ENCODE measurements around the gene C1orf141.

C1orf141 gene

DNA sequence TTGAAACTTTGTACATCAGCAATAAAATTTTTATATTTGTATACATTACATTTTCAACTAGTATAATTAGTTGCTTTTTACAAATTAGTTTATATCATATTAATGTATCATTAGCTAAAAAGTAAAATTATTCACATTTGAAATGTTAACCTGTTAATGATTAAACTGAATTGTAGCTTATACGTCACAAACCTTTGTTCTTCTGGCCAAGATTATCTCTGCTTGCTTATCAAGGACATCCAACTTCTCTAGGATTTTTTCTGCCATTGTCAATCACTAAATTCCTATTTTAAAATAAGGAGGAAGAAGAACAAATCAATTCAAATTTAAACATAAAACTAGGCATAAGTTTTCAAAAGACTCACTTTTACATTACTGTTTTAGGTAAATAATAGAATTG is 7.8 kb downstream of the C1orf141 start:
- Mint-ChIP-seq H3K4me1 (no peaks in the 10 kb centered on the region), H3K9me3 (no peaks in the 10 kb centered on the region), H3K4me3 (no peak overlapping the region), H3K27me3 (ENCODE audit: low read depth, poor library complexity) (peaks cover 7% of the 10 kb centered on the region), H3K27ac (no peak overlapping the region), H3K36me3 (ENCODE audit: low read depth) (no peaks in the 10 kb centered on the region)
- TF ChIP-seq, protein P1, sequence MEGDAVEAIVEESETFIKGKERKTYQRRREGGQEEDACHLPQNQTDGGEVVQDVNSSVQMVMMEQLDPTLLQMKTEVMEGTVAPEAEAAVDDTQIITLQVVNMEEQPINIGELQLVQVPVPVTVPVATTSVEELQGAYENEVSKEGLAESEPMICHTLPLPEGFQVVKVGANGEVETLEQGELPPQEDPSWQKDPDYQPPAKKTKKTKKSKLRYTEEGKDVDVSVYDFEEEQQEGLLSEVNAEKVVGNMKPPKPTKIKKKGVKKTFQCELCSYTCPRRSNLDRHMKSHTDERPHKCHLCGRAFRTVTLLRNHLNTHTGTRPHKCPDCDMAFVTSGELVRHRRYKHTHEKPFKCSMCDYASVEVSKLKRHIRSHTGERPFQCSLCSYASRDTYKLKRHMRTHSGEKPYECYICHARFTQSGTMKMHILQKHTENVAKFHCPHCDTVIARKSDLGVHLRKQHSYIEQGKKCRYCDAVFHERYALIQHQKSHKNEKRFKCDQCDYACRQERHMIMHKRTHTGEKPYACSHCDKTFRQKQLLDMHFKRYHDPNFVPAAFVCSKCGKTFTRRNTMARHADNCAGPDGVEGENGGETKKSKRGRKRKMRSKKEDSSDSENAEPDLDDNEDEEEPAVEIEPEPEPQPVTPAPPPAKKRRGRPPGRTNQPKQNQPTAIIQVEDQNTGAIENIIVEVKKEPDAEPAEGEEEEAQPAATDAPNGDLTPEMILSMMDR (IDR thresholded peaks at IDR 0.05), result no peak
- DNase-seq, result no peak

DNA sequence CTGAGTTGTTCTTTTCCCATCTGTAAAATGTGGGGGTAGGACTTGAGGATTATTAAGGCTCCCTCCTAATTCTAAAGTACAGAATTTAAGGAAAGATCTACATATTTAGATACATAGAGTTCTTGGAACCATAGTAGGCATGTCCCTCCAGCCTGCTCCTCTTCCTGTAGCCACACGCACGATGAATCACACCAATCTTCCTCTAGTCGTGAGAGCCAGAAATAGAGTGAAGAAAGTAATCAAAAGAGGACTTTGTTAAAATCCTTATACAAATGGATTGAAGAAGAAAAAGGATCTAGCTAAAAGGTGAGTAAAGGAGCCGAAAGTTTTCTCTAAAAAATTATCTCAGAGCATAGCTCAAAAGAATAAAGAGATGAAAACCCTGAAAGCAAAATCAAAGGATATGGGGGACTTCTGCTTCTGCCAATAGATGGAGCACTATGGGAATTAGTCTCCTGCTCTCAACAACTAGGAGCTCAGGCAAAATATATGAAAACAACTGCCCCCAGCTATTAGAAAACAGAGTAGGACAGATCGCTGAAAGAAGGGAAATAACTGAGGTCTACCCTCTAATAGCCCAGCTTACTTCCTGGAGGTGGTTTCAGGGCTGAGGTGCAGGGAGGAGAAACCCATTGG is 8.5 kb downstream of the C1orf141 start:
- DNase-seq, result no peak
- Mint-ChIP-seq H3K36me3 (ENCODE audit: low read depth) (no peaks in the 10 kb centered on the region), H3K27me3 (ENCODE audit: low read depth, poor library complexity) (peaks cover 3% of the 10 kb centered on the region), H3K4me1 (no peaks in the 10 kb centered on the region), H3K27ac (no peak overlapping the region), H3K4me3 (no peak overlapping the region), H3K9me3 (peaks cover 1% of the 10 kb centered on the region)
- TF ChIP-seq, protein P1 (IDR thresholded peaks at IDR 0.05), result no peak

DNA sequence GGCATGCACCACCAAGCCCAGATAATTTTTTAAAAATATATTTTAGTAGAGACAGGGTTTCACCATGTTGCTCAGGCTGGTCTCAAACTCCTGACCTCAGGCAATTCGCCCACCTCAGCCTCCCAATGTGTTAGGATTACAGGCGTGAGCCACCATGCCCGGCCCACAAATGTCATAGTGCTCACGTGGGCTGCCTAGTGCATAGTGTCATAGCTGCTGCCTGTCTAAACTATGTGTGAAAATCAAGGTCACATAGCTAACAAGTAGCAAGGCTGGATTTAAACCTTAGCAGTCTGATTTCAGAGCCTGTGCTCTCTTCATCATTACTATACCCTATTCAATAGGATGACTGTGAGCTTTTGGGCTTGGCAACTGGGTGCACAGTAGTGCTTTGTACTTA is 10.3 kb downstream of the C1orf141 start:
- no peaks in the 10 kb centered on the region for H3K36me3 Mint-ChIP-seq (ENCODE audit: low read depth)
- no peak for DNase-seq
- TF ChIP-seq, protein P1 (IDR thresholded peaks at IDR 0.05), result no peak
- no peak overlapping the region for H3K27ac Mint-ChIP-seq
- H3K27me3 Mint-ChIP-seq (ENCODE audit: low read depth, poor library complexity), result peaks cover 3% of the 10 kb centered on the region
- H3K4me1 Mint-ChIP-seq, result no peaks in the 10 kb centered on the region
- H3K9me3 Mint-ChIP-seq, result peaks cover 13% of the 10 kb centered on the region
- H3K4me3 Mint-ChIP-seq, result no peak overlapping the region

DNA sequence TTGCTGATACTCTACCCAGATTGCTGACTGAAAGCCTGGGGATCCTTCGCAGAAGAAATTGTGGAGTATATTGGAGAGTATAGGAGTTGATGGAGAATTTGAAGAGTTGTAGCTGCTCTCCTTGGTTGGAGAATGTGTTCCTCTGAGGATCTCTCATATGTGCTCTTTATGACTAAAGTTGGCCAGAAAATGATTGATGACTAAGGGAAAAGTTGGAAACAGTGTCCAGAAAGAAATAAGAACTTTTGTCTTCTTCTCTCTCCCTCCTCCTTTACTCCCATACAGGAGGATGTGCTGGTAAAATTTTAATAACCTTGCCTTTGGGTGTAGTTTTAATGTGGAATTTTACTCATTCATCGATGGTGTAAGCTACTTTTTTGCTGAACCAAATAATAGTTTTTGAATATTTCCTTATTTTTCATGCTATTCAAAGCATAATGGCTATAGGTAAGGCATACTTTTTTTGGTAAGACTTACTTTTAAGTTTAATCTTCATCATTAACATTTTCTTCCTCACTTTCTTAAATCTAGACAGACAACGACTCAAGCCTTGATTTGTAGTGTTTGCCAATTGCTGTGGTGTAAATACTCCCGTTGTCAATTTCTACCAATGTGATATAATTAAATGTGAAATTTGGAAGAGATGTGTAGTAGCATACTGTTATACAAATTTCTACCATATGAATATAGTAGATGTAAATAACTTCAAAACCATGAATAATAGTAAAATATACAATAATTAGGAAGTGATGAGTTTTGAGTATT is 13.7 kb downstream of the C1orf141 start:
- no peak for DNase-seq
- Mint-ChIP-seq H3K4me1 (no peaks in the 10 kb centered on the region), H3K4me3 (no peak overlapping the region), H3K9me3 (peaks cover 13% of the 10 kb centered on the region), H3K36me3 (ENCODE audit: low read depth) (no peaks in the 10 kb centered on the region), H3K27me3 (ENCODE audit: low read depth, poor library complexity) (no peaks in the 10 kb centered on the region), H3K27ac (no peak overlapping the region)
- TF ChIP-seq, protein P1 (IDR thresholded peaks at IDR 0.05), result no peak

DNA sequence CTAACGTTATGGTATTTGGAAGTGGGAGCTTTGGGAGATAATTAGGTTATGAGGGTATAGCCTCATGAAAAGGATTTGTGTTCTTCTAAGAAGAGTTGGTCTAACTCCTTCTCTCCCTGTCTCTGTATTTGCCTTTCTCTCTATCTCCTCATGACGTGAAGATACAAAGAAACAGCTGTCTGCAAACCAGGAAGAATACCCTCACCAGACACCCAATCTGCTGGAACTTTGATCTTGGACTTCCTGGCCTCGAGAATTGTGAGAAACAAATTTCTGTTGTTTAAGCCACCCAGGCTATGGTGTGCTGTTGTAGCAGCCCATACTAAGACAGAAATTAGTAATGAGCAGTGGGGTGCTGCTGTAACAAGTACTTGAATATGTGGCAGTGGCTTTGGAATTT is 16.1 kb downstream of the C1orf141 start:
- Mint-ChIP-seq H3K27me3 (ENCODE audit: low read depth, poor library complexity) (no peaks in the 10 kb centered on the region), H3K4me3 (no peak overlapping the region), H3K9me3 (peaks cover 22% of the 10 kb centered on the region), H3K4me1 (no peaks in the 10 kb centered on the region), H3K27ac (no peak overlapping the region), H3K36me3 (ENCODE audit: low read depth) (peaks cover 3% of the 10 kb centered on the region)
- no peak for DNase-seq
- TF ChIP-seq, protein P1 (IDR thresholded peaks at IDR 0.05), result no peak

DNA sequence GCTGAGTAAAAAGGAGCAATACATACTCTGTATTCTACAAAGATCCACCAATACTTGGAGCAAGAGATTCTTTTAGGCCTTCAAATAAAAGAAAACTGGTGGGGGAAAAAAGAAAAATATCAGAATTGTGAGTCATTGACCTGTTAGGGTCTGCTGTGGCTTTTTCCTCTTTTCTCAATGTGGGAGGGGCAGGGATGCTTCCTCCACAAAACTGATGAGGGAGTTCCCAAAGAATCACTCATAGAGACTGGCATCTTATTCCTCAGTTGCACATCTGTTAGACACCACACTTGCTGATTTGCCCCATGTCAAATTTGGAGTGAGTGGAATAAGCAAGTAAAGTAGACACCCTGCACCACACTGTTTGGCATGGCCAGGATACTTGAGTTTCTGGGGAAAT is 16.6 kb downstream of the C1orf141 start:
- peaks cover 3% of the 10 kb centered on the region for H3K36me3 Mint-ChIP-seq (ENCODE audit: low read depth)
- DNase-seq, result no peak
- H3K27me3 Mint-ChIP-seq (ENCODE audit: low read depth, poor library complexity), result no peaks in the 10 kb centered on the region
- no peaks in the 10 kb centered on the region for H3K4me1 Mint-ChIP-seq
- no peak overlapping the region for H3K27ac Mint-ChIP-seq
- TF ChIP-seq, protein P1 (IDR thresholded peaks at IDR 0.05), result no peak
- no peak overlapping the region for H3K4me3 Mint-ChIP-seq
- peaks cover 25% of the 10 kb centered on the region for H3K9me3 Mint-ChIP-seq

Data from nephron progenitor cell (in vitro differentiated cells).